ENCODE results near the gene CAP2. TPM values are rescaled to one million over a fixed set of nuclear protein-coding genes. Genes with fewer than 3 reads are reported as not detected.
"Not testable (repeated sequence)": the region's sequence is repeated elsewhere in the genome, so short reads cannot be mapped to it uniquely, and the experiment has no call there.

The CAP2 gene
- total RNA-seq, 1 donor from 2014 or later, result 15.5 TPM

- no peak overlapping the region for H3K27ac Mint-ChIP-seq
- peaks cover 10% of the 10 kb centered on the region for H3K4me1 Mint-ChIP-seq (ENCODE audit: low read depth)
- no peak for TF ChIP-seq CTCF (IDR thresholded peaks at IDR 0.05; ENCODE audit: unreplicated experiment)
- peaks cover 26% of the 10 kb centered on the region for H3K36me3 Mint-ChIP-seq (ENCODE audit: insufficient read depth)
- no peaks in the 10 kb centered on the region for H3K27me3 Mint-ChIP-seq
- H3K4me3 Mint-ChIP-seq (ENCODE audit: low read depth), result no peak overlapping the region
- DNase-seq (ENCODE audit: low spot score, unreplicated experiment), result no peak
- no peaks in the 10 kb centered on the region for H3K9me3 Mint-ChIP-seq (ENCODE audit: low read depth)
Observed at GRCh38 chr6:17423026-17423425, 29.6 kb downstream of the CAP2 start.

GRCh38 chr6:17427062-17427461, 33.7 kb downstream of the CAP2 start:
- H3K4me1 Mint-ChIP-seq (ENCODE audit: low read depth), result peaks cover 1% of the 10 kb centered on the region

GRCh38 chr6:17427617-17428016, 34.2 kb downstream of the CAP2 start:
- no peak for DNase-seq (ENCODE audit: low spot score, unreplicated experiment)
- Mint-ChIP-seq H3K36me3 (ENCODE audit: insufficient read depth) (peaks cover 20% of the 10 kb centered on the region), H3K27ac (no peak overlapping the region)

More at GRCh38 chr6:17427062-17427461, 33.7 kb downstream of the CAP2 start:
- TF ChIP-seq CTCF (IDR thresholded peaks at IDR 0.05; ENCODE audit: unreplicated experiment), result no peak
- no peaks in the 10 kb centered on the region for H3K9me3 Mint-ChIP-seq (ENCODE audit: low read depth)
- peaks cover 20% of the 10 kb centered on the region for H3K36me3 Mint-ChIP-seq (ENCODE audit: insufficient read depth)
- DNase-seq (ENCODE audit: low spot score, unreplicated experiment), result no peak
- no peak overlapping the region for H3K4me3 Mint-ChIP-seq (ENCODE audit: low read depth)
- H3K27me3 Mint-ChIP-seq, result no peaks in the 10 kb centered on the region
- no peak overlapping the region for H3K27ac Mint-ChIP-seq

GRCh38 chr6:17428595-17429120, 35.3 kb downstream of the CAP2 start:
- H3K4me3 Mint-ChIP-seq (ENCODE audit: low read depth); H3K4me1 Mint-ChIP-seq (ENCODE audit: low read depth); H3K27me3 Mint-ChIP-seq; H3K9me3 Mint-ChIP-seq (ENCODE audit: low read depth); DNase-seq (ENCODE audit: low spot score, unreplicated experiment); H3K27ac Mint-ChIP-seq: not testable (repeated sequence)
- H3K36me3 Mint-ChIP-seq (ENCODE audit: insufficient read depth), result peaks cover 20% of the 10 kb centered on the region

More at GRCh38 chr6:17427617-17428016, 34.2 kb downstream of the CAP2 start:
- no peak for TF ChIP-seq CTCF (IDR thresholded peaks at IDR 0.05; ENCODE audit: unreplicated experiment)
- no peaks in the 10 kb centered on the region for H3K9me3 Mint-ChIP-seq (ENCODE audit: low read depth)
- no peaks in the 10 kb centered on the region for H3K27me3 Mint-ChIP-seq
- peaks cover 1% of the 10 kb centered on the region for H3K4me1 Mint-ChIP-seq (ENCODE audit: low read depth)
- no peak overlapping the region for H3K4me3 Mint-ChIP-seq (ENCODE audit: low read depth)

GRCh38 chr6:17429383-17430061, 36.1 kb downstream of the CAP2 start:
- DNase-seq (ENCODE audit: low spot score, unreplicated experiment), result no peak
- Mint-ChIP-seq H3K27me3 (no peaks in the 10 kb centered on the region), H3K4me3 (ENCODE audit: low read depth) (no peak overlapping the region), H3K27ac (no peak overlapping the region), H3K36me3 (ENCODE audit: insufficient read depth) (peaks cover 19% of the 10 kb centered on the region), H3K9me3 (ENCODE audit: low read depth) (no peaks in the 10 kb centered on the region), H3K4me1 (ENCODE audit: low read depth) (no peaks in the 10 kb centered on the region)
- no peak for TF ChIP-seq CTCF (IDR thresholded peaks at IDR 0.05; ENCODE audit: unreplicated experiment)

- Mint-ChIP-seq H3K27ac (no peak overlapping the region), H3K36me3 (ENCODE audit: insufficient read depth) (peaks cover 23% of the 10 kb centered on the region), H3K4me1 (ENCODE audit: low read depth) (no peaks in the 10 kb centered on the region), H3K9me3 (ENCODE audit: low read depth) (peaks cover 4% of the 10 kb centered on the region), H3K27me3 (no peaks in the 10 kb centered on the region), H3K4me3 (ENCODE audit: low read depth) (no peak overlapping the region)
- TF ChIP-seq CTCF (IDR thresholded peaks at IDR 0.05; ENCODE audit: unreplicated experiment), result no peak
- no peak for DNase-seq (ENCODE audit: low spot score, unreplicated experiment)
Observed at GRCh38 chr6:17431581-17431980, 38.2 kb downstream of the CAP2 start.
